ENCODE measurements around the gene SMAD6.

SMAD6 gene

DNA sequence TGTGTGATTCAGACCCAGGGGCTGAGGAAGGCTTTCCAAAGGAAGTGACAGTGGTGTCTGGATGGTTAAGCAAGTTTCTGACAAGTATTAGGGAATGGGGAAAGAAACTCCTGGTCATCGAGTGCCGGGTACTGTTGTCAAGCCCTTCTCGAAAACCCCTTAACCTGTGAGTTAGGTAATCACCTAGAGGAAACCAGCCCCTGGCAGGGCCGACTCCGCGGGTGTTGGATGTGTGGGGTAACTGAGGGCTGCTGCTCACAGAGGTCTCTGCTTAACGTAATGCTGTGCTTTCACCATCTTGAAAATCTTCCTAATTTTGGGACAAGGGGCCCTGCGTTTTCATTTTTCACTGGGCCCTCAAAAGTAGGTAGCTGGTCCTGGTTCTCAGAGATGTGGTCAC lies 67.0 kb downstream of the SMAD6 start:
- TF ChIP-seq, protein P1, sequence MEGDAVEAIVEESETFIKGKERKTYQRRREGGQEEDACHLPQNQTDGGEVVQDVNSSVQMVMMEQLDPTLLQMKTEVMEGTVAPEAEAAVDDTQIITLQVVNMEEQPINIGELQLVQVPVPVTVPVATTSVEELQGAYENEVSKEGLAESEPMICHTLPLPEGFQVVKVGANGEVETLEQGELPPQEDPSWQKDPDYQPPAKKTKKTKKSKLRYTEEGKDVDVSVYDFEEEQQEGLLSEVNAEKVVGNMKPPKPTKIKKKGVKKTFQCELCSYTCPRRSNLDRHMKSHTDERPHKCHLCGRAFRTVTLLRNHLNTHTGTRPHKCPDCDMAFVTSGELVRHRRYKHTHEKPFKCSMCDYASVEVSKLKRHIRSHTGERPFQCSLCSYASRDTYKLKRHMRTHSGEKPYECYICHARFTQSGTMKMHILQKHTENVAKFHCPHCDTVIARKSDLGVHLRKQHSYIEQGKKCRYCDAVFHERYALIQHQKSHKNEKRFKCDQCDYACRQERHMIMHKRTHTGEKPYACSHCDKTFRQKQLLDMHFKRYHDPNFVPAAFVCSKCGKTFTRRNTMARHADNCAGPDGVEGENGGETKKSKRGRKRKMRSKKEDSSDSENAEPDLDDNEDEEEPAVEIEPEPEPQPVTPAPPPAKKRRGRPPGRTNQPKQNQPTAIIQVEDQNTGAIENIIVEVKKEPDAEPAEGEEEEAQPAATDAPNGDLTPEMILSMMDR (IDR thresholded peaks at IDR 0.05; ENCODE audit: borderline replicate concordance, control extremely low read depth, extremely low read depth, insufficient read depth, missing control alignments): no peak
- in situ Hi-C loops (cut with MboI; ENCODE audit: low sequenced_read_pairs, unreplicated experiment): no loop called here

DNA sequence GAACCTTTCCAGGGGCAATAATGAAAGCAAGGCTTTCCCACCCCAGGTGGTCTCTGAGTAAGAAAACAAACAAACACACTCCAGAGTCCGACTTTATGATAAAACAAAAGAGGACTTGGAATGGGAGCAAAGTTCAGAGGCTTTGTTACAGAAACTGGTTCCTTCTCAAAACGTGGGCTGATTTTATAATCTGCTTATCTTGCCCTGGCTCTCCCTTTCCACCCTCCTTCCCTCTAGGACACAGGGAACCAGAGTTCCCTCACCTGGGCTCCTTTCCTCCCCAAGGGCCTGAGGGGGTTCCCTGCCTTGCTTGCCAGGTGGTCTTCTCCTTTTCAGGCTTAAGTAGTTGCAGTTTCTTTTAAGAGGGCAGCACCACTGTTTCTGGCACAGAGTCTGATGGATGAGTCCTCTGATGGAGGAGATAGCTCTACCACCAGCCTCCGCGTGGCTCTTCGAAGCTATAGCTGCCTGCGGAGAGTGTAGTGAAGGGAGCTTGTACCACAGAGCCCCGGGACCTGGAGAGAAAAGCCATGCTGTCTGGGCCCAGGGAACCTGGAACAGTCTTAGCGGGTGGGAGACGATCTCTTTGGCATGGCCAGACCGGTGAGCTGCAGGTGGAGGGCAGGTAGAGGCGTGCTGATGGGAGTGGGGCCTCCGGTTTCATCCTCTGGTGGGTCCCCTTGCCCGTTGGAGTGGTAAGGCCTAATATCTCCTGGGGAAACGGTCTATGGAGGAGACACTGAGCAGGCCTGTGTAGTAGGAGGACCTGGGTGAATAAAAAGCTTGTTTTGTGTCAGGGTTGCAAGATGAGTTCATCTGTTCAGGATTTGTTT lies 68.7 kb downstream of the SMAD6 start:
- TF ChIP-seq, protein P1 (IDR thresholded peaks at IDR 0.05; ENCODE audit: borderline replicate concordance, control extremely low read depth, extremely low read depth, insufficient read depth, missing control alignments): no peak
- no peak for DNase-seq (ENCODE audit: low spot score)
- in situ Hi-C loops (cut with MboI; ENCODE audit: low sequenced_read_pairs, unreplicated experiment): no loop called here

More for the DNA sequence above, 67.0 kb downstream of the SMAD6 start:
- DNase-seq (ENCODE audit: low spot score): no peak

DNA sequence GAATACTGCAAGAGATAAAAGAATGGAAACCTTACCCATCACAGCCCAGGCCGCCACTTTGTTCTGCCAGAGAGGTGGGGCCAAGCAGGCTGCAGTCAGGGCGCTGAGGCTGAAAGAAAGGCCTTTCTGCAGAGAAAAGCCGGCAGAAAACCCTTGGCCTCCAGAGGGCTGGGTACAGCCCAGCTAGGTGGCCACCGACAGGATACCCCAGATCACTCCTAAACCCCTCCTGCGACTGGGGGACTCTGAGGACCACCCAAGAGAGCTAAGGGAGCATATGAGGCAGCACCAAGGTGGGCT lies 69.3 kb downstream of the SMAD6 start:
- no peak for DNase-seq (ENCODE audit: low spot score)
- in situ Hi-C loops (cut with MboI; ENCODE audit: low sequenced_read_pairs, unreplicated experiment): no loop called here
- TF ChIP-seq, protein P1 (IDR thresholded peaks at IDR 0.05; ENCODE audit: borderline replicate concordance, control extremely low read depth, extremely low read depth, insufficient read depth, missing control alignments): no peak

DNA sequence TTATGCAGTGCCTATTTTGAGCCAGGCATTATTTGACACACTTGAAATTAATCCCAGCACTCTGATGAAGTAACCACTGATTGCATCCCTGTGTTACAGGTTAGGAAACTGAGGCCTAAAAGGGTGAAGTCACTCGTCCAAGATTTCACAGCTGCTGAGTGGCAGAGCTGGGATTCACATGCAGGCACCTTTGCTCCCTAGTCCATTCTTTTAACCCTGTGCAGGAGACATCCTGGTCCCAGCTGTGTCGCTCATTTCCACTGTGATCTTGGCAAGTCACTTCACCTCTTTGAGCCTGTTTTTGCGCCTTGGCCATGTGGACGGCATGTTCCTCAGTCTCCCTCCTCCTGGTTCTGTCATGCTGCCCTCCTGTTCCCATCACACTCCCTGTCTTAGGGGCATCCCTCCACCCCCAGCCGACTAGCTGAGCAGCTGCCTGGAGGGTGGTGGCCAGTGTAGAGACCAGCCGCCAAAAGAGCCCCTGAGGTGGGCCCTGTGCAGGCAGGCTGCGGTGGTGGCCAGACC lies 70.6 kb downstream of the SMAD6 start:
- DNase-seq (ENCODE audit: low spot score): no peak
- in situ Hi-C loops (cut with MboI; ENCODE audit: low sequenced_read_pairs, unreplicated experiment): no loop called here
- TF ChIP-seq, protein P1 (IDR thresholded peaks at IDR 0.05; ENCODE audit: borderline replicate concordance, control extremely low read depth, extremely low read depth, insufficient read depth, missing control alignments): no peak

DNA sequence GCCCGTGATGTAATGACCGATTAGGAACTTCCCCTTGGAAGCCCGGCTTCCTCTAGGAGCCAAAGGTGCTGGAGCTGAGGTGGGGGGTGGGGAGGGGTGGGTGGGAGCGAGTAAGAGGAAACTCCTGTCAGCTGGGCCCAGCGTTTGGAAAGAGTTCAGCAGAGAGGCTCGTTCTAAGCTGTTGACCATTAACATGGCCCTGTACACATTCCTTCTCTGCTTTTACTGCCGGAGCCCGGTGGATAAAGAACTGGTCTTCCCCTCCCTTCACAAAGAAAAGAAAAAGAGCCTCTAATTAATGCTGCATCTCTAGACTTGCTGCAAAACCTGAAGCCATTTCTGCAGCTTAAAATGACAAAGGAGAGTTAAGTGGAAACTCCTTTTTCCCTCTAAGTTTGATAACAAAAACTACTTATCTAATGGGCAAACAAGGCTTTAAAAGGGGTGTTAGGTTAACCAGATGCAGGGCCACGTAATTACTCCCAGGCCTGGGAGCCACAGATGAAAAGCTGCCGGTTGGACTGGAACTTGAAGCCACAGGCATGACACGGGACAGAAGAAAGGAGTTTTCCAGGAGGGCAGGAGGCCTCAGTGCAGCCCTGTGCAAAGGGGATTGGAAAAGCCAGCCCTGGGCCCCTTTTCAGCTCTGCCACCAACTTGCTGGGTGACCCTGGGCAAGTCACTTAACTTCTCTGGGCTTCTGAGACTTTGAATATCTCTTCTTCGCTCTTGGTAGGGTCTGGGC lies 71.3 kb downstream of the SMAD6 start:
- DNase-seq (ENCODE audit: low spot score): no peak
- TF ChIP-seq, protein P1 (IDR thresholded peaks at IDR 0.05; ENCODE audit: borderline replicate concordance, control extremely low read depth, extremely low read depth, insufficient read depth, missing control alignments): no peak
- in situ Hi-C loops (cut with MboI; ENCODE audit: low sequenced_read_pairs, unreplicated experiment): no loop called here

DNA sequence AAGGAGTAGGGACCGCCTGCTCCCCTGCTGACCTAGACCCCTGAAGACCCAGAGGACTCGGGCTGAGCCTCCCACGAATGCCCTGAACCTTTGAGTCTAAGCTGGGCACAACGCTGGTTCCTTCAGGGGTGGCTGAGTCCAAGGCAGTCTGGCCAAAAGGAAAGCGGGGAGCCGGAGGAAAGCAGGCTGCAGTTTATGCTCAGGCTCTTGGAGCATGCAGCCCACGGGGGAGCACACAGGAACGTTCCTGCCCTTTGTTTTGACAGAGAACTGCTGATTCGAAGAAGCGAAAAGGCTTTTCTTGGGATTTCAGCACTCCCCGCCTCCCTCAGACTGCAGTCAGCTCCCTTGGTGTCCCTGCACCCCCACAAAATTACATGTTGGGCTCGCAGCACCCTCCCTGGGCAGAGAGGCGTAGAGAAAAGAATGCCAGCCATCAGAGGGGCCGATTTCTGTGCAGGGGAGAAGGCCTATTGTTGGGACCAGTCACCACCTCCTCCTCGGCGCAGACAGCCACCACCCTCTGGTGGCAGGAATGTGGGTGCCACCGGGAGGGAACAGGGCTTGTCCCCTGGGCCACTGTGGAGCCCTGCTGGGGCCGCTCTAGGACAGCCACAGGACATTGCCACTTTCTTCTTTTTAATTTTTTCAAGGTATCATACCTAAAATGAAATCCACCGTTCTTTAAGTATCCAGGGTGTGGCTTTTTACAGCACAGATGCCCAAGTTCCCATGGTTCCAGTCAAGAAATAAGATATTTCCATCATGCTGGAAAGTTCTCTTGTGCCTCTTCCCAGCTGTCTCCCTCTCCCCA lies 72.2 kb downstream of the SMAD6 start:
- TF ChIP-seq, protein P1 (IDR thresholded peaks at IDR 0.05; ENCODE audit: borderline replicate concordance, control extremely low read depth, extremely low read depth, insufficient read depth, missing control alignments): peak; percentile 75
- DNase-seq (ENCODE audit: low spot score): peak; percentile 83
- in situ Hi-C loops (cut with MboI; ENCODE audit: low sequenced_read_pairs, unreplicated experiment): no loop called here
